Glomerular visceral epithelial cell (primary cell): Measurements from ENCODE around the gene TRIM6.
"Not testable (repeated sequence)": the region's sequence is repeated elsewhere in the genome, so short reads cannot be mapped to it uniquely, and the experiment has no call there.

Source experiments
- DNase-seq: peaks from one replicate; pipeline ENCODE4 v3.0.0-alpha.2; 2016; ENCODE audit errors: extremely low spot score

TRIM6 gene, protein sequence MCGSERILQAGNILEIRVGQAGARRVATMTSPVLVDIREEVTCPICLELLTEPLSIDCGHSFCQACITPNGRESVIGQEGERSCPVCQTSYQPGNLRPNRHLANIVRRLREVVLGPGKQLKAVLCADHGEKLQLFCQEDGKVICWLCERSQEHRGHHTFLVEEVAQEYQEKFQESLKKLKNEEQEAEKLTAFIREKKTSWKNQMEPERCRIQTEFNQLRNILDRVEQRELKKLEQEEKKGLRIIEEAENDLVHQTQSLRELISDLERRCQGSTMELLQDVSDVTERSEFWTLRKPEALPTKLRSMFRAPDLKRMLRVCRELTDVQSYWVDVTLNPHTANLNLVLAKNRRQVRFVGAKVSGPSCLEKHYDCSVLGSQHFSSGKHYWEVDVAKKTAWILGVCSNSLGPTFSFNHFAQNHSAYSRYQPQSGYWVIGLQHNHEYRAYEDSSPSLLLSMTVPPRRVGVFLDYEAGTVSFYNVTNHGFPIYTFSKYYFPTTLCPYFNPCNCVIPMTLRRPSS

DNA sequence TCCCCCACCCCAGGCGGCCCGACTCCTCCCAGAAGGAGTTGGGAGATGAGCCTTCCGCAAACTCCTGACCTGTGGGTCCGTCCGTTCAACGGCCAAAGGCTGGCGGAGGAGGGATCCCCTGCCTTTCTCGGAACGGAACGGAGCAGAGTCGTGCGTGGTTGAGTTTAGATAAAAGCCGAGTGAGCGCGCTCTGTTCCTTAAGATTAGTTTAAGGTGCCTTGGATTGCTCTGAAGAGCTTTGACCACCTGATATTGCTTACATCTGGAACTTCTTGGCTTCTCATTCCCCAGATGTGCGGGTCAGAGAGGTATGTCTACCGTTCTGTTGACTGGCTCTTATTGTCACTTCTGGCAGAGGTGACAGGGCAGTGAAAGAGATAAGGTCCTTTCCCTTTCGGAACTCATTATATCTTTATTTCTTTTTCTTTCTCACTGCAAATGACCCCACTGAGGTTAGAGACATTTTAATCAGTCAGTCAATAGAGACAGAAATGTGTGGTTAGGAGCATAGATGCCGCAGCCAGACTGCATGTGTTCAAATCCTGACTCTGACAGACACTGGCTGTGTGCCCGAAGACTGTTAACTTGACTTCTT is at the start of gene TRIM6:
TRIM6 (plus strand) TSS at position 31 of the 595 bp plus-strand sequence; CDS start at position 292, 261 bp downstream.
- peak; percentile 81 for DNase-seq

DNA sequence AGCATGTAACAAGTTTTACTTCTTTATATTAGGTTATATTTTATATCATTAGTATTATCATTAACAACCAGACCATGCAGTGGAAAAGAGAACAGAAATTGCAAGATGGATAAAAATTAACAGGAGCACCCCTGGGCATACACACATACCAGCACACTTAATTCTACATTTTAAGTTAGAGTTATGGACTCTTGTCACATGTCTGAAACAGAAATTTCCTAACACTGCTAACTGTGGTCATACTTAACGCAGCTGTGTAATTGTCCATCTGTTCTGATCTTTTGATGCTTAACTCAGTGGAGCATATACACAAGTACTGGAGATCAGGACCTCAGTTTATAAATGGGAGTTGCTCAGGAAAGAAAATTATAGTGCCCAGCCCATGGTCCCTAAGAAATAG is 48.5 kb upstream of the TRIM6 start:
- no peak for DNase-seq

DNA sequence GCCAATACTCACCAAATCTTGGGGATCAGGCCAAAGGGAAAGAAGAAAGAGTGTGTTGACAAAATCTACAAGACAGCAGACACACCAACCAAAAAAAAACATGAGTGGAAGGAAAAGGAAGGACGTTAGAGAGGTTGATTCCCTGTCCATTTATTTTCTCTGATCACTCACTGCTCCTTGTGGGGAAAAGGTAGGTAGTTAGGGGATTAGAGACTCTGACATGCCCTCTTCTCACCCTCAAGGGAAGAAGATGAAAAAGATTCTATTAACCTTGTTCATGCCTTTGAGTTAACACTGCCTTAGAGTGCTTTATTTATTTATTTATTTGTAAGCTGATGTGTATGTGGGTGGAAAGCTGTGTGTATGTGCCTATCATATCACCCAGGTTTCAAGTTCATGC is 48.0 kb upstream of the TRIM6 start, which contains the start of gene OR52H1:
OR52H1 (minus strand) TSS at position 101 of the 400 bp plus-strand sequence. CDS start 3,035 bp downstream, outside the sequence.
- DNase-seq, result no peak

DNA sequence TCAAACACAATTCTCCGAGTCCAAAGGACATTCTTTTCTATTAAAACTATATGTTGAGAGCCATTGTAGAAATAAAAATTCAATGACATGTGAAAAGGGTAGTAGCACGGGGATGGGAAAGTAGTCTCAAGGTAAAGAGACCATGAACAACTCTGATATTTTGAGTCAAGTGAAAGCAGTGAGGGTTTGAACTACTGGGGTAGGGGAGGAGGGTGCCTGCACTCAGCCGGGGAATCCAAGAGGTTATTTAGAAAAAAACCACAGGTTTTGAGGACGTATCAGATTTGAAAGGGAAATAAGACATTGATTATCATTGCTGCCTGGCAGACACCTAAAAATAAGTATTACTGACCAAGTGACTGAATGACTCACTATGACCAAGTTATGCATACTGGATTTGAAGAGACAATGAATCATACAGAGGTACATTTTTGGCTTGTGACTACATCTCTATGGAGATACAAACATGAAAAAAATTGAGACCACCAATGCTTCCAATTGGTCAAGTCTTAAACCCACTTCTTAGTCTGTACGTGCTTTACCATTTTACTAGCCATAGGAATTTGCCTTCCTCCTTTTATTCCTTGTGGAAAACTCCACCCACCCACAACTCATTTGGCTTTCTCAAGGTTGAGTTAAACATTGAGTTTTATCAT is 45.9 kb upstream of the TRIM6 start:
- DNase-seq, result peak; percentile 77

DNA sequence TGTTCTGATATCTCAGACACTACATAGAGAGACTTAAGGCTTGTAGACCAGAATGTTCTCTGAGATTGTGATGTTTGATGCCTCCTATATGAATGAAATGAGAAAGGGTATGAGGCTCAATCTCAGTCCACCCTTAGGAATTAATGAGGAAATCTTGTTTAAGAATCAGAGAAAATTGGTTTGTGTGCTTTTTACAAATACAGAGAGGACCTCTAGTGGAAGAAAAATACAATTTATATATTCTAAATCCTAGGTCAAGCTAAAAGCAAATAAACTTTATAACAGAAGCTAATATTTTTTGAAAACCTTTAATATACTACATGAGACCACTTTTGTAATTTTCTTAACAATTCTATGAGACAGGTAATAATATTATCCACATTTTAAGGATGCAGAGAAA is 43.1 kb upstream of the TRIM6 start:
- DNase-seq, result no peak

DNA sequence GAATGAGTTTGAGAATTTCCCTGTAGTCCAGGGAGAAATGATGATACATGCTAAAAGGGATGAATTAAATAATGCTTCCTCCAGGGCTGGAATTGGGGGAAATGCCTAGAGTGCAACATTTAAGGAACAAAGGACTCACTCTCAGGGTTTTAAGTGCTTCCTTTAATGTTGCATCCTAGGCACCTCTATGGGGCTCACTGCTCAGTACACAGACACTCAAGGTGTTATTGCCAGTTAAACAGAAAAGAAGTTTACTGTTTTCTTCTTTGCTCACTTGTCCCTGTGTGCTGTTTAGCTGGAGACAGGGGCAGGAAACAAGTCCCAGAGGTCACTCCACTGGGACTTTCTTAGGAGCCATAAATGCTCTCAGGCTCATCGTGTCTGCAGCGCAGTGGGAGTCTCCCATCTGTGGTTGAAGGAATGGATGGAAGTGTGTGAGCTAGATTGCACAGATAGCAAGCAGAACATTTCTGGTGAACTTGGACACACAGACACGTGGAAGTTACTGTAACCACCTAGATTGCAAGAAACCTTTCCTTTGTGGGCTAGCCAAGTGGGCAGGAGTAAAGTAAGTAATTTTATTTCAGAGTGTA is 39.7 kb upstream of the TRIM6 start:
- no peak for DNase-seq

DNA sequence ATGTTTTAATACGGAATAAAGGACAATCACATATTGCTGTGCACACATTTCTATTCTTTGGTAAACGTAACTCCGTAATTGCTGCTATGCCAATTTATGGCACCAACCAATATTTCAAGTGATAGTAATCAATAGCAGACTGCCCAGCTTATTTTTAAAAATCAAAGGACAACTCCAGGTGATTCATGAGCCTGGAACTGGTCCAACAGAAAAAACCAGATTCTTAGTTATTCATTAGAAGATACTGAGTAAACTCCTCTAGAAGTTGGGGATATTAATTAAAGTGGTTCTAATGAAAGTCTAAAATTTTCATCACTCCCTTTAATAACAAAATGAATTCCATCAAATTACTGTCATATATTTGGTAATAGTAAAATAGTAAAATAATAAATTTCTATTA is 38.7 kb upstream of the TRIM6 start:
- no peak for DNase-seq

DNA sequence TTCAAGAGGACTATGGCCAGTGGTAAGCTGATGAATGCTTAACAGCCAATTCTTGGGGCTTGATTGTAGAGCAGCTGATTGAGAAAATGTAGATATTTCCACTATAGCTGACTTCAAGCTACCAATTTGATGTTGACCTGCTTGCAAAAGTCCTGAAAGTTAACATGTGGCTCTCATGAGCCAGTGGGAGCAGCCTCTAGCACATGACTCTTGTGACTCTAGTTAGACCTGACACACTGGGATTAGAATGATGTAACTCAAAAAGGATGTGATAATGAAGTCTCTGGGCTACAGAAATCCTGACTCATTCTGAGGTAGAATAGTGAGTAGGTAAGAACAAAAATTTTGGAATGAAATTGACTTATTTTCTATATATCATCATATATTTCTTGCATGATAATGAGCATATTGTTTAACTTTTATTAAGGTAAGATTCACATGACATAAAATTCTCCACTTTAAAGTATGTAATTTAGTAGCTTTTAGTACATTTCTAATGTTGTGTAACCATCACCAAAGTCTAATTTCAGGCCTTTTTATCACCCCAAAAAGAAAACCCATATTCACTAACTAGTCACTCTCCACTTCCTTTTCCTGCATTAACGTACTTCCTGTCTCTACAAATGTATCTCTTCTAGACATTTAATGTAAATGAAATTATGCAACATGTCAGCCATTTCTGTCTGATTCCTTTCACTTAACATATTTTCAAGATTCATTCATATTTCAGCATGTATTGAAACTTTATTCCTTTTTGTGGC is 32.0 kb upstream of the TRIM6 start:
- peak; percentile 9 for DNase-seq

DNA sequence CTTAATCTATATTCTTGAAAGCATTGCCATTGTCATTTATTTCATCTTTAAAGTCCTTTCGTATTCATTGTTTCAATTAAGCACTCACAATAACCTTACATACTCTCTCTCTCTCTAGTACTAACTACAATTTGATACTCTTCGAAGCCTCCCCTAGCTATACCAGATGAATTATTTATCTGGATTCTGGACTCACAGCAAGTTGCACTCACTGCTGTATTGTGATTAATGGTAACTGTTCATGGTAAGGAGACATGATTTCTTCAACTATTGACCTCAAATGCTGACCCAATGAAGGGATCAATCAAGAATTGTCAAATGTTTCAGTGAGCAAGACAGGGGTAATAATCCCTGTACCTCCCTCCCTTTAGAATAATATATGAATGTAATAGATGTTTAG is 21.8 kb upstream of the TRIM6 start:
- DNase-seq, result no peak

DNA sequence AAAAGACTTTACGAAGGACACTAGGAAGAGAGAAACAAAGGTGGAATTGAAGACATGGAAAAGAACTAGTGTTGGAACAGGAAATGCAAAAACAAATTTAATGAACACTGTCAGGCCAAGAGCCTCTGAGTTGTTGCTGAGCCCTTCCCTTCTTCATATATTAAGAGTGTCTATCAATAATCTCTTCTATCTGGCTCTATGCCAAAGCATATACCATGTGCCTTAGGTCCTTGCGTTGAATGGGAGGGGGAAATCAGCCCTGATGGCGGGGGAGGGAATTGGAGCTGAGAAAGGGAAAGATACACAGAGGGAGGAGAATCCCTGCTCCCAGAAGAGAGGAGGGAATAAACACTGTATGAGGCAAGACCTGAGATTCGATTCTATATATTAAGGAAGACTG is 21.3 kb upstream of the TRIM6 start:
- no peak for DNase-seq

DNA sequence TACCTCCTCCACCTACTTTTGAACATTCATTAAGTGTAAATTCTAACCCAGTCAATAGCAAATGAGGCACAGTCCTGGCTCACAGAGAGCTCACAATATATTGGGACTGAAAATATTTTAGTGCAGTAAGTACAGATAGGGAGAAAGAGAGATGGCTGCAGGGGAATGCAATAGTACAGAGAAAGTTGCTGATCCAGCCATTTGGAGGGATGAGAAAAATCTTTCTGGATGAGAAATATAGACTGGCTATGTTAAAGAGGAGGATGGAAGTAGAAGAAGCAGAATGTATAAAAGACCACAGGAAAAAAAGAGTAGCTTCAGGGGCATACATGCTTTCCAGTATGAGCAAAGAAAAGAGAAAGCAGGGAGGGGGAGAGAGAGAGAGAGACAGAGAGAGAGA is 19.3 kb upstream of the TRIM6 start:
- no peak for DNase-seq

DNA sequence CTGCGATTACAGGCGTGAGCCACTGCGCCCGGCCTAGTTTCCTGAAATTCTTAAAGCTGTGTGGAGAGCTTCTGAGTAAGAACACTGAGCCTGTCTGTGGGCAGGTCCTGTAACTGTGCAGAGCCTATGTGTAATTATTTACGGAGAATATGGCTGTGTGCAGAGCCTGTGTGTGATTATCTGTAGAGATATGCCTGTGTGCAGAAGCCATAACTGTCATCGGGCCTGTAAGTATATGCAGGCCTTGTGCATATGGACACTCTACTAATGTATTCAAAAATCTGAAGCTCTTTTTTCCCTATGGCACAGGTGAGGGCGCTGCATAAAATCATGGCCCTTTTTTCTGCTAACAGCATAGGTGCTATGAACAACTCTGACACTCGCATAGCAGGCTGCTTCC is 15.9 kb upstream of the TRIM6 start, which contains the start of gene OR52B6:
OR52B6 (plus strand) TSS at position 301 of the 400 bp plus-strand sequence; CDS start at position 301, 0 bp downstream.
- DNase-seq, result no peak

DNA sequence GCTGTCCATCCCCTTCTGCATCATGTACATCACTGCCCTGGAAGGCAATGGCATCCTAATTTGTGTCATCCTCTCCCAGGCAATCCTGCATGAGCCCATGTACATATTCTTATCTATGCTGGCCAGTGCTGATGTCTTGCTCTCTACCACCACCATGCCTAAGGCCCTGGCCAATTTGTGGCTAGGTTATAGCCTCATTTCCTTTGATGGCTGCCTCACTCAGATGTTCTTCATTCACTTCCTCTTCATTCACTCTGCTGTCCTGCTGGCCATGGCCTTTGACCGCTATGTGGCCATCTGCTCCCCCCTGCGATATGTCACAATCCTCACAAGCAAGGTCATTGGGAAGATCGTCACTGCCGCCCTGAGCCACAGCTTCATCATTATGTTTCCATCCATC is 15.4 kb upstream of the TRIM6 start:
- DNase-seq, result no peak

DNA sequence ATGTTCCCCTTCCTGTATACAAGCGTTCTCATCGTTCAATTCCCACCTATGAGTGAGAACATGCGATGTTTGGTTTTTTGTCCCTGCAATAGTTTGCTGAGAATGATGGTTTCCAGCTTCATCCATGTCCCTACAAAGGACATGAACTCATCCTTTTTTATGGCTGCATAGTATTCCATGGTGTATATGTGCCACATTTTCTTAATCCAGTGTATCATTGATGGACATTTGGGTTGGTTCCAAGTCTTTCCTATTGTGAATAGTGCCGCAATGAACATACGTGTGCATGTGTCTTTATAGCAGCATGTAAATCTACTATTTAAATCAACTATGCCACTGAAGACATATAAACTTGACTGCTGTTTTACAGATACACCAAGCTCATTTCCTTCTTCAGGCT is 12.0 kb upstream of the TRIM6 start:
- not testable (repeated sequence) for DNase-seq

DNA sequence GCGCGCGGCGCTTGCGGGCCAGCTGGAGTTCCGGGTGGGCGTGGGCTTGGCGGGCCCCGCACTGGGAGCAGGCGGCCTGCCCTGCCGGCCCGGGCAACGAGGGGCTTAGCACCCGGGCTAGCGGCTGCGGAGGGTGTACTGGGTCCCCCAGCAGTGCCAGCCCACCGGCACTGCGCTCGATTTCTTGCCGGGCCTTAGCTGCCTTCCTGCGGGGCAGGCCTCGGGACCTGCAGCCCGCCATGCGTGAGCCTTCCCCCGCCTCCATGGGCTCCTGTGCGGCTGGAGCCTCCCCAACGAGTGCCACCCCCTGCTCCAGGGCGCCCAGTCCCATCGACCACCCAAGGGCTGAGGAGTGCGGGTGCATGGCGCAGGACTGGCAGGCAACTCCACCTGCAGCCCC is 6.5 kb upstream of the TRIM6 start:
- DNase-seq, result not testable (repeated sequence)

DNA sequence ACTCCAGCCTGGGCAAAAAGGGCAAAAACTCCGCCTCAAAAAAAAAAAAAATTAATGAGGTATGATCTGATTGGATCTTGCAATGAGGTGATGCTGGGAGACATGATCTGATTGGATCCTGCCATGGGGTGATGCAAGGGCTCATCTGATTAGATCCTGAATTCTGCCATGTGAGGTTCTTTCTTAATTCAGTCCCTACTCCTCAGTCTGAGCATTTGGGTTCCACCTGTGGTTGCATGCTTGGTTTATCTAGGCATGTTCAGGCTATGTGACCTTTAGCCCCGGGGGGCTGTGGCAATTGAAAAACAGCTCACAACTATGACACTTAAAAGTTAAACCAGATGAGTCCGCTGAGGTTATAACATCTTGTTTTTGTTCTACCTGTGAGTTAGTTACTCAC is 4.8 kb upstream of the TRIM6 start:
- DNase-seq, result peak; percentile 27

DNA sequence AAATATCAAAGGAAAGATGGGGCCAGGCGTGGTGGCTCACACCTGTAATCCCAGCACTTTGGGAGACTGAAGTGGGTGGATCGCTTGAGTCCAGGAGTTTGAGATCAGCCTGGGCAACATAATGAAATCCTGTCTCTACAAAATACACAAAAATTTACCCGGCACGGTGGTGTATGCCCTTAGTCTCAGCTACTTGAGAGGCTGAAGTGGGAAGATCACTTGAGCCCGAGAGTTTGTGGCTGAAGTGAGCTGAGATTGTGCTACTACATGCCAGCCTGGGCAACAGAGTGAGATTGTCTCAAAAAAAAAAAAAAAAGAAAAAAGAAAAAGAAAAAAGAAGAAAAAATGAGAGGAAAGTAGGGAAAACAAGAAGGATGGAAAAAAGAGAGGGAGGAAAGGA is 3.8 kb upstream of the TRIM6 start:
- no peak for DNase-seq

DNA sequence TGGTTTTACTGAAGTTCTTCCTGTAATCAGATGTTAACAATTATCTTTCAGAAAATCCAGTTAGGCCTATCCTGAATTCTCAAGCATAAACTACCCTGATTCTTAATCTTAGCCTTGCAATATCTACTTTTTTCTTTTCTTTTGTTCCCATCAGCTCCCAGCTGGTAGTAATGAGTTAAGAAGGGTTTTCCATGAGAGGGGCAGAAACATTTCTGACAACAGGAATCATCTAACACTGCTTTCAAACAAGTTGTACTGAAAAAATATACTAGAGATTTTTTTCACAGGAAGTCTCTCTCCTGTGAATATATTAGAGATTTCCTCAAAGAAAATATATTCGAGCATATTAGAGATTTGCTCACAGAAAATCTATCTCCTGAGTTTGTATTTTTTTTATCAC is 3.3 kb upstream of the TRIM6 start:
- no peak for DNase-seq

DNA sequence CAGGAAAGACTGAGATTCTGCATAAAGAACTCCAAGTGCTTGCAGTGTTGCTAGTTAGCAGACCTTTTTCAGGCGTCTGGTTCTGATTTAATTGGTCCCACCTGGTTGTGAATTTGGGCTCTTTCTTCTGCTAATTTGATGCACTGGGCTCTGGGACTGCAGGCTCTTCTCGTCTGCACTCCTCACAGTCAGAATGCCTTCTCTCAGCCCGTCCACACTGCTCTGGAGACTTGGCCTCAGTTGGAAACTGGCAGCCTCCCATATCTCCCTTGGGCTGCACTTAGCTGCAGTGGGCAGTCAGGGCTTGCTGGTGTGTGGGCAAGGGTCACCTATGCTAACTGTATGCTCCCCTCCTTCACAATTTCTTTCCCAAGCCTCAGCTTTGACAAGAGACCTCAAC is 1.5 kb downstream of the TRIM6 start:
- DNase-seq, result no peak

DNA sequence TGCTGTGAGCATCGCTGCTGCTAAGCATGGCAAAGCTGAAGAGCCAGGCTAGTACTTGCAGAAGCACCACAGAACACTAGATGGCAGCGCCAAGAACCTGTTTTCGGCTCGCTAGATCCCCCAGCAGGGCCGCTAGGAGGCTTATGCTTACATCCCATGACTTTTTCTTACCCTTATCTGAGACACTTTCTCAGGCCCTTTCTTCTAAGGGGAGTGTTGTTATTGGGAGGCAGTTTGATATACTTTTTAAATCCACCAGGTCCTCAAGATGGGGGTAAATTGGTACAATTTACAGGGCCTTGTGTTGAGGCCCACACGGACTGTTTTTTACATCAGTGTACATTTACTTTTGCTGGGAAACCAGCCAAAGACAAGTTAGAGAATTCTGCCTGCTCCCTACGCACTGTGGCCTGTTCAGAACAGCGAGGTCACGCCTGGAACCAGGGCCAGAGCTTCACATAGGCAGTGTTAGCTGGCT is 4.0 kb downstream of the TRIM6 start:
- DNase-seq, result peak; percentile 84

DNA sequence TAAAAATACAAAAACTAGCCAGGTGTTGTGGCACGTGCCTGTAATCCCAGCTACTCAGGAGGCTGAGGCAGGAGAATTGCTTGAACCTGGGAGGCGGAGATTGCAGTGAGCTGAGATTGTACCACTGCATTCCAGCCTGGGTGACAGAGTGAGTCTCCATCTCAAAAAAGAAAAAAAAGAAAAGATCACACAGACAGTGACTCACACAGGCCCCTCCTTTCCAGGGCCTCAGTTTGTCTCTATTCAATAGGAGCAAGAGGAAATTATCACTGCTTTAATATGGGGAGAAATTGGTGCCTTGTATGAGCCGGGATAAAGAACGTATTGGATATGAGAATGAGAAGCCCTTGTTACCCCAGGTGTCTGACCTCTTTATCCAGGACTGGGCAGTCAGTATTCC is 6.4 kb downstream of the TRIM6 start:
- DNase-seq, result not testable (repeated sequence)
